ENCODE data around the gene SLC2A9.

DNA sequence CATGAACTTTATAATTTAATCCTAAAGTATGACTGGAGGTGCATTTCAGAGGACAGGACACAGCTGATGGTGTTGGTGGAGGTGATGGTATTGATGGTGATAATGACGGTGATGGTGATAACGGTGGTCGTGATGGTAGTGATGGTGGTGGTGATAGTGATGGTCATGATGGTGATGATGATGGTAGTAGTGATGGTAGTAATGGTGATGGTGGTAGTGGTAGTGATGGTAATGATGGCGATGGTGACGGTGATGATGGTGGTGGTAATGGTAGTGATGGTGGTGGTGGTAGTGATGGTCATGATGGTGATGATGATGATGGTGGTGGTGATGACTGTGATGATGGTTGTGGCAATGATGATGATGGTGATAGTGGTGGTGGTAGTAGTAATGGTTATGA, 40.4 kb downstream of the SLC2A9 start:
- TF ChIP-seq POLR2A (IDR thresholded peaks at IDR 0.05) = no peak
- TF ChIP-seq, protein P1, sequence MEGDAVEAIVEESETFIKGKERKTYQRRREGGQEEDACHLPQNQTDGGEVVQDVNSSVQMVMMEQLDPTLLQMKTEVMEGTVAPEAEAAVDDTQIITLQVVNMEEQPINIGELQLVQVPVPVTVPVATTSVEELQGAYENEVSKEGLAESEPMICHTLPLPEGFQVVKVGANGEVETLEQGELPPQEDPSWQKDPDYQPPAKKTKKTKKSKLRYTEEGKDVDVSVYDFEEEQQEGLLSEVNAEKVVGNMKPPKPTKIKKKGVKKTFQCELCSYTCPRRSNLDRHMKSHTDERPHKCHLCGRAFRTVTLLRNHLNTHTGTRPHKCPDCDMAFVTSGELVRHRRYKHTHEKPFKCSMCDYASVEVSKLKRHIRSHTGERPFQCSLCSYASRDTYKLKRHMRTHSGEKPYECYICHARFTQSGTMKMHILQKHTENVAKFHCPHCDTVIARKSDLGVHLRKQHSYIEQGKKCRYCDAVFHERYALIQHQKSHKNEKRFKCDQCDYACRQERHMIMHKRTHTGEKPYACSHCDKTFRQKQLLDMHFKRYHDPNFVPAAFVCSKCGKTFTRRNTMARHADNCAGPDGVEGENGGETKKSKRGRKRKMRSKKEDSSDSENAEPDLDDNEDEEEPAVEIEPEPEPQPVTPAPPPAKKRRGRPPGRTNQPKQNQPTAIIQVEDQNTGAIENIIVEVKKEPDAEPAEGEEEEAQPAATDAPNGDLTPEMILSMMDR (IDR thresholded peaks at IDR 0.05) = no peak
